ENCODE measurements around the gene MFSD6.
"Not testable (repeated sequence)": the region's sequence is repeated elsewhere in the genome, so short reads cannot be mapped to it uniquely, and the experiment has no call there.

The MFSD6 gene

DNA sequence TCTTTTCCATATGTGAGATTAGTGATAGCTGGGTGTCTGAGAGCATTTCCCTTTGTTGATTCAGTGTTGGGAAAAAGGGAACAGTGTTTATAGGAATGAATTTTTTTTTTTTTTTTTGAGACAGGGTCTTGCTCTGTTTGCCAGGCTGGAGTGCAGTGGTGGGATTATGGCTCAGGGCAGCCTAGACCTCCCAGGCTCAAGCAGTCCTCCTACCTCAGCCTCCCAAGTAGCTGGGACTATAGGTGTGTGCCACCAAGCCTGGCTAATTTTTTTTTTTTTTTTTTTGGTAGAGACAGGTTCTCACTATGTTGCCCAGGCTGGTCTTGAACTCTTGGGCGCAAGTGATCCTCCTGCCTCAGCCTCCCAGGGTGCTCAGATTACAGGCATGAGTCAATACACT is 60.2 kb downstream of the MFSD6 start:
- not testable (repeated sequence) for FAIRE-seq

DNA sequence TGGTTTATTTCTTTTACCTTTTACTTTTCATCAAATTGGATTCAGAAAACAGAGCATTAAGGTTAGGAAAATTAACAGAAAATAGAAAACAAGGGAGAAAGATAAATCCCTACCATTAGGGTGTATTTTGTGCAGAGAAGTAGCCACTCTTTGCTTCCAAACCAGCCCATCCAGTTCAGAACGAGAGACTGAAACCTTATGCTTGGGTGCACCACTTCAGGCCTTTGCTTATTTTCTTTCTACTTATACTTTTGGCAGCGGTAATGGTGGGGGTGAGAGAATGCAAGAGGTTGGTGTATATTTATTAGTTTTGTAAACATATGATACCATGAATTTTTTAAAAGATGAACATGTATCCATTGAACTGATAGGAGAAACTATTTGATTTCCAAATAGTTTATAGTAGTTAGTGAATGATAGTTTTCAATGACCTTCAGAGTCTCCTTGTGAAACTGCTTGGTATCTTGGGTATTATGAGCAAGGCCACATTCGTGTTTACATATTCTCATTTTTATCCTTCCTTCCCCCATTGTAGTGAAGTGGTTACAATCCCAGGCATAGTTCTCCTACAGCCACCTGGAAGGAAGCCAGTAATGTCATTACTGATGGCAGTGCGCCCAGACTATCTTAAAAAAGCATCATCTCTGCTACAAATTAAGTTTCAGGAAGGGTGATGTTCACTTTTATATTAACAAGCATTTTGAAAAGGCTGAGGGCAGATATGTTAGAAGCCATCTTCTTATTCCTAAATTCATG is 60.8 kb downstream of the MFSD6 start:
- no peak for FAIRE-seq

DNA sequence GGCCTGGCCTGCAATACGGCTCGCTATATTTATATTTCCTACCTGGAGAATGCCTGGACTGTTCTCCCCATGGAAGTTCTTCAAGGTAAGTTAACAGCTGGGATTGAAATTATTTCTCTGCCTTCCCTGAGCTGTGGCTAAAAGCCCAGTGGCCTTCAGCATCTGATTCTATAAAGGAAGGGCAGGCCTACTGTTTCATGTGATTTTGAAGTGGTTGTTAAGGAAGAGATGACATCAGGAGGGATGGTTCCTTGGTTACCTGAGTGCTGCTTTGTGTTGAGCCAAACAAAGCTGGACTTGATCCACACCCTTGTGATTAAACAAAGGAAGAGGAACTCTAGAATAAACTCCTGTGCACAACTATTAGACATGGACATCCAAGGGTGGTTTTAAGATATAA is 61.6 kb downstream of the MFSD6 start:
- no peak for FAIRE-seq

DNA sequence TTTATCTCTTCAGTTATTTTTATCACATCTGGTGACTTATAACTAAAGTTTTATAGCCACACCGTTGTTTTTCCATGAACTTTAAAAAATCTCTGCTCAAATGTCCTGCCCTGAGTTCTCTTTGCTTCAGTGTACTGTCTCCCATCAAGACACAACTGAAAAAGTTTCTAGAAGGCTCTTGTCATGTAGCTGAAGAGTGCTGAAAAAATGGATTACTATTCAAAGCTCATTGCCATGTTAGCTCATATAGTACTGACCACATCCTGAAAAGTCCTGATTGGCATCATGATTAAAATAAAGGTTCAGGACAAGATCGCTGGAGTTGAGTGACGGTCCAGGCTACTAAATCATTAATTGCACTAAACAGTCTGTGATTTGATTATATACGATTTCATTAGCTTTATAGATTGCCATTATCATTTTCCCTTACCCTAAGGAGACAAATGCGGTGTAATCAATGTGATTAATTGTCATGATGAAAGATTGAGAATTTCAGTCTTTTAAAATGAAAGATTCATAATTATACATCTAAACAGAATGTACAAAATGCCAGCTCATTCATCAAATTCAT is 62.2 kb downstream of the MFSD6 start:
- no peak for FAIRE-seq

DNA sequence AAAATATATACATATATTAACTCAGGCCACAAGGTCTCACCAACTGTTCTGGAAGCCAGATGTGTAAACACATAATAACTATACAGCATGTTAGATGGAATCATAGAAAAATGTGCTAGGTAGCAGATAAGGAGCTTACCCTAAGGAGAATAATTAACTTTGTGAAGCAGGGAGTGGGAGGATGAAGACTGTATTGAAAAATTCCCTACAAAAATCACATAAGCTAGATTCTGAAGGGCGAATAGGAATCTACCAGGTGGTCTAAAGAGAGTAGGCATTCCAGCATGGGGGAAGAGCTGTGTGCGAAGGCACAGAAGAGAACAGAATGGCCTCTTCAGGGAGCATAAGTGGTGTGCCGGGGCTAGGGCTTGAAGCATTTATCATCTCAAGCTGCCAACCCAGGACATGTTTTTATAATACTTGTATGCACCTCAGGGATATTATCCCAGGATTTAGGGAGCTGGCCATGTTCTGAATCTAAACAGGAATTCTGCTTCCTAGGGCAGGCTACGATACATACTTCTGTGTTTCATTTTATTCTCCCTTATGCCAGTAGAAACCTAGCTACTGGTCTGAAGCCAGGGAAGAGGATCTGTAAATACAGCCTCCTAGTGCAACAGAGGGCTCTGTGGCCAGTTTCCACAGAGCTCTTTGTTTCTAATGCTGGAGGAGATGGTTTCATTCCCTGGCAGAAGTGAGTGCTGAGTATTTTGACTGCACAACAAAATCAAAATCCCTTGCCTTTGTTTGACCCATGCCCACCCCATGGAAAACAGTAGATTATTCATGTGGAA is 69.7 kb downstream of the MFSD6 start:
- no peak for FAIRE-seq

DNA sequence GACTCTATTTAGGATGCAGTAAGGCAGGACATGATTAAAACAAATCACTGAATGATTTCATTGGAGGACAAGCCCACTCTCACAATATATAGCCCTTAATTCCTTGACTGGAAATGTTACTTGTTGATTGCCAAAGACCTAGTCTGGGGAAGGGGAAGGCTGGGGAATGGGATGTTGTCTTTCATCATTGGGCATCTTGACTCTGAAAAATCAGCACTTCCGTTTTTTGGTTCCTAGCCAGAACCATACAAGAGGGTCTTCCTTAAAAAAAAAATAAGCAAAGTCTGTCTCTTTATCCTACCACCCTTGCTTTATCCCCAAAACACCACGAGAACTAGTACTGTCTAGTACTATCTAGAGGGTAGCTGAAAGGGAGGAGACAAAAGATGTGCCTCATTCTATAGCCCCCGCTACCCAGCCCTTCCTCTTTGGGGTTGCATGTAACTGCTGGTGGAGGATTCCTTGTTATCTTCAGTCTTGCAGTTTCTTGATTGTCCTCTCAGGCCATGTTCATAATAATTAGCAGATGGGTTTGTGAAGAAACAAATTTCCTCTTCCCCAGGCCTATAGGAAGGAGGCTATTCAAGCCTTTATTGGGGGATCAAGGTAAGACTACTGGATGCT is 70.5 kb downstream of the MFSD6 start:
- FAIRE-seq, result no peak

DNA sequence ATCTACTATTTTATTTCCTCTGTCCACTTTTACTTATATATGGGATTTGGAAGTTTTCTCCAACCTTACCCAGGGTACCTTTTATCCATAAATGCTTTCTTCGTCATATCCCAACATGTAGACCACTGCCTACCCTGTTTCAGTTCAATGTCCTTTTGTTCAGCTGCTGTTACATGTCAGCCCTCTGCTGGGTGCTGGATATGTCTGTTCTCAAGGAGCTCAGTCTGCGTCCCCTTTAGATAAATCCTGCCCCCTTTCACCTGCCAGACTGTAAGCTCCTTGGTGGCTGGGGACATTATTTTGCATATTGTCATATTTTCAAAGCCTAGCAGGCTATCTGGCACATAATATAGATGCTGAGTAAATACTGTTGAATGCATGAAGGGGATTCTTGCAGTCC is 73.2 kb downstream of the MFSD6 start:
- FAIRE-seq, result no peak

DNA sequence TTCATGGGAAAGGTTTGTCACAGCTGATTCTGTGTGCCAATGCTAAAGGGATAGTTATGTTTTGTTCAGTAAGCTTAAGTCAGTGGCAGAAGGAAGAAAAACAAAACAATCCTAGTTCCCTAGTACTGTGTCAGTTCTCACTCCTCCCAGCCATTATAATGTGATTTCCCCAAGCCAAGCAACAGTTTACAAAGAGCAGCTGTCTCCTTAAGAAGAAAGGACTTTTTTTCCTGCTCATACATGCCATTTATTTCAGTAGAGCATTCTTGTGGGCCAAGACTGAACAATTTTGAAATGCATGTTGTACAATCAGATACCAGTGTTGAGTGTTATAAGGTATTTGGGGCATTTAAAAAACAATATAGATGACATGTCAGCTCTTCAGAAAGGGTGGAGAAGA is 74.3 kb downstream of the MFSD6 start:
- FAIRE-seq, result no peak

DNA sequence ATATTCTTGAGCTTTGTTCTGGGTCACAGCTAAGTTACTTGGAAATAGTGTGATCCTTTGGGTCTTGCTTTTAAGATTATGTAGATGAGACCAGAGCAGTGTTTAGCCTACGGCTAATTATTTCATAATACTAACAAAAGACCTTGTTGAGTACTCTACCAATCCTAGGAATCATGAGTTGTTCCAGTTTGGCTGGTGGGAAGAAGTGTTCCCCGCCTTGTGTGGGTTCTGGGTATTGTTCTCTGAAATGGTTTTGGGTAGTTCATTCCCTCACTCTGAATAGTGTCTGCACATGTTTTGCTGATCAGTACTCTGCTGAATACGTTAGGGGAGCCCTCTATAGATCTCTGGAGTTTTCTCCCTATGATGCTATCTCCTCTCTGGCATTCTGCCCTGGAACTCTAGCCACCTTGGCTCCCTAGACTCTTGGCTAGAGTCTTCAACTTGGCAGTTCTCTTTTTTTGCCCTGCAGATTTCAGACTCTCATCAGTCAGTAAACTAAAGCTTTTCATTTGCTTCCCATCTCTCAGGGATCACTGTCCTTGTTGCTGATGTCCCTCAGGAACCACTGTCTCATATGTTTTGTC is 78.0 kb downstream of the MFSD6 start:
- no peak for FAIRE-seq

DNA sequence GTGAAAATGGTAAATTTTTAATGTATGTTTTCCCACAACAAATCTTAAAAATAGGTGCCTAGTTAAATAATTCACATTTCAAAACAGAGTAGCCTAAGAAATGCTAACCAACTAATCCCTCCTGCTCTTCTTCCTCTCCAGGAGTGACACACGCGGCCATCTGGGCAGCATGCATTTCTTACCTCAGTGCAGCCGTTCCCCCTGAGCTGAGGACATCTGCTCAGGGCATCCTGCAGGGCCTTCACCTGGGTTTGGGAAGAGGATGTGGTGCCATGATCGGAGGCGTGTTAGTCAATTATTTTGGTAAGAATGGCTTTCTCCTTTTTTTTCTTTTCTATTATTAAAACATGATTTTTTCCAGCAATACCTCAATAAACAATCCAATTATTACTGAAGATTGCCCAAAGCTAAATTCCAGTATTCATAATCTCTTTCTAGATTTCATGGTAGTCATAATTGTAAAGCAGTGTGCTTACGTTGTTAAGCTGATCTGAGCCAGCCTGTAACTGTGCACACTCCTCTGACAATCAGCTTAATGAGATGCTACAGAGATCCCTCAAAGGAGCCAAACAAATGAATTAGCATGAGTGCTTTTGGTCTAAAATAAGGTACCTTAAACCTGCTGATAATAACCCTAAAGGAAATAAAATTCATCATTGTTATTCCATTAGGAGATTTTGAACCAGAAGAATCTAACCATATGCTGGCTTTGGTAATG is 80.5 kb downstream of the MFSD6 start:
- no peak for FAIRE-seq

DNA sequence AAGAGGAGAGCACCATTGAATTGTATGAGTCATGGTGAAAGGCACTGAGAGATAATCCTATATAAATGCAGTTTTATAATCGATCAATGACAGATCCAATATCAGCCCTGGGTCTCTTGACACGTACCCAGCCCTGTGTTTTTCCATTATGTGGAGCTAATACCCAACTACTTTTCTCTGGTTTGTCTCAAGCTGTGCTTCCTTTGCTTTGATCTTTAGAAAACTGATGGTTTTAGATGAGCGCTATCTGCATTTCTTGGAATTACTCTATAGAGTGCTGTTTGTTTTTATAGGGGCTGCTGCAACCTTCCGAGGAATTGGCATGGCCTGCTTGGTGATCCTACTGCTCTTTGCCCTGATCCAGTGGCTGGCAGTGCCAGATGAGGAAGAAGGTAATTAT is 81.3 kb downstream of the MFSD6 start:
- FAIRE-seq, result no peak

DNA sequence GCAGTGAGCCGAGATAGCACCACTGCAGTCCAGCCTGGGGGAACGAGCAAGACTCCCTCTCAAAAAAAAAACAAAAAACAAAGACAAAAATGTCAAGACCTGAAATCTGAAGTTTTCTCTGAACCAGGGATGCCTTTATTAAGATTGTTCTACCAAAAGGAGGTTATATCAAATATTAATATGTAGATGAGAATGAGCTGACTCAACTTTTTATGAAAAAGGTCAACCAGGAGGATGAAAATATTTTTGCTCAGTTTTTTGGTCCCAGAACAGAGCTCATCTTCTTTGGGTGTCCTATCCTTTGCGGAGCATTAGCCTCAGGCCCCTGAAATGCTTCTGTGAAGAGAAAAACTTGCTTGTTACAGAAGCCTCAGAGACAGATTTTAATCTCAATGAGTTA is 82.3 kb downstream of the MFSD6 start:
- no peak for FAIRE-seq

DNA sequence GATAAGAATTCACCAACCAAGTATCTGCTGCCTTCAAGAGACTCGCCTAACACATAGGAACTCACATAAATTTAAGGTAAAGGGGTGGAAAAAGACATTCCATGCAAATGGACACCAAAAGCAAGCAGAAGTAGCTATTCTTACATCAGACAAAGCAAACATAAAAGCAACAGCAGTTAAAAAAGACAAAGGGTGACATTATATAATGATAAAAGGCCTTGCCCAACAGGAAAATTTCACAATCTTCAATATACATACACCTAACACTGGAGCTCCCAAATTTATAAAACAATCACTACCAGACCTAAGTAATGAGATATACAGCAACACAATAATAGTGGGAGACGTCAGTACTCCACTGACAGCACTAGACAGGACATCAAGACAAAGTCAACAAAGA is 84.9 kb downstream of the MFSD6 start:
- no peak for FAIRE-seq

DNA sequence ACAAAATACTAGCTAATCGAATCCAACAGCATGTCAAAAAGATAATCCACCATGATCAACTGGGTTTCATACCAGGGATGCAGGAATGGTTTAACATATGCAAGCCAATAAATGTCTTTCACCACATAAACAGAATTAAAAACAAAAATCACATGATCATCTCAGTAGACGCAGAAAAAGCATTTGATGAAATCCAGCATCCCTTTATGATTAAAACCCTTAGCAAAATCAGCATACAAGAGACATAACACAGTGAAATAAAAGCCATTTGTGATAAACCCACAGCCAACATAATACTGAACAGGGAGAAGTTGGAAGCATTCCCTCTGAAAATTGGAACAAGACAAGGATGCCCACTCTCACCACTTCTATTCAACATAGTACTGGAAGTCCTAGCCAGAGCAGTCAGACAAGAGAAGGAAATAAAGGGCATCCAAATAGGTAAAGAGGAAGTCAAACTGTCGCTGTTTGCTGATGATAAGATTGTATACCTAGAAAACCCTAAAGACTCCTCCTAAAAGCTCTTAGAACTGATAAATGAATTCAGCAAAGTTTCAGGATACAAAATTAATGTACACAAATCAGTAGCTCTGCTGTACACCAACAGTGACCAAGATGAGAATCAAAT is 86.6 kb downstream of the MFSD6 start:
- FAIRE-seq, result not testable (repeated sequence)

DNA sequence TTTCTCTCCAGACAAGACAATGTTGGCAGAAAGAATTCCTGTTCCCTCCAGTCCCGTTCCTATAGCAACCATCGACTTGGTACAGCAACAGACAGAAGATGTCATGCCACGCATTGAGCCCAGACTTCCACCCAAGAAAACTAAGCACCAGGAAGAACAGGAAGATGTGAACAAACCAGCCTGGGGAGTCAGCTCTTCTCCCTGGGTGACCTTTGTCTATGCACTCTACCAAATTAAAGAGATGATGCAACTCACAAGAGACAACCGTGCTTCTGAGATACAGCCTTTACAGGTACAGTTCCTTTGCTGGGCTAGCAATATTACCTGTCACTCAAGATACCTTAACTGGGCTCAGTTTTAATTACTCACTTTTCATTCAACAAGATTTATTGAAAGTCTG is 89.3 kb downstream of the MFSD6 start:
- no peak for FAIRE-seq

DNA sequence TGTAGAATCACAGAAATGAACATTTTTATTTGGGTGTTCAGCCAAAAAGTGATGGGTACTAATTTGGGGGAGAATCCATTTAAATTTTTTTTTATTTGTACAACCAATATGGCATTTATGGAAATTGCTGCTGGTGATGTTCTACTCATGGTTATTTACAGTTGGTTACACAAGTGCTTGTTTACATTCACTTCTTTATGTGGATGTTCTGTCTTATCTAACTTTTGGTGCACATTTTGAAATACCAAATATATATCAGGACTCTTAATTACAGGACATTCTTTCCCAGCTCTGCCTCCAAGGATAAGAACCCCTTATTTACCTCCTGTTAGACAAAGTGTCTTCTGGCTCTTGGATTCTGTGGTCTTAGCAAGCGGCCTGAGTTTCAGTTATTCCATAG is 91.1 kb downstream of the MFSD6 start:
- FAIRE-seq, result no peak

DNA sequence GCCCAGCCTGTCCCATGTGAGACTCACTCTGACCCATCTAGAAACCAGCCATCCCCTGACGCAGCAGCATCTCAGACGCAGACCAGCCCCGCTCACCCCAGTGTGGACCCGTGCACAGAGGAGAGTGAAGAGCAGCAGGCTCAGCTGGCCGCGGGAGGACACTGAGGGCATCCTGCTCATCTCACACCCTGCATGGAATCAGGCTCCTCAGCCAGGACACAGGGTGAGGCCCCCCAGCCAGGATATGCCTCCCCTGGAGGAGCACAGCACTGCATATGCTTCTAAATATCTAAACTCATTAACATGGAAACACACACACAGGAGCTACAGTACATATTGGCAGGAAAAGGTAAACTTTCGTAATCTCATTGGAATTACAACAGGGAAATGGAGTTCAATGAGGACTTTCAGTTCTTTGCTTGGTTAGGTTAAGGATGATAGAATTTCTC is 91.9 kb downstream of the MFSD6 start:
- no peak for FAIRE-seq

DNA sequence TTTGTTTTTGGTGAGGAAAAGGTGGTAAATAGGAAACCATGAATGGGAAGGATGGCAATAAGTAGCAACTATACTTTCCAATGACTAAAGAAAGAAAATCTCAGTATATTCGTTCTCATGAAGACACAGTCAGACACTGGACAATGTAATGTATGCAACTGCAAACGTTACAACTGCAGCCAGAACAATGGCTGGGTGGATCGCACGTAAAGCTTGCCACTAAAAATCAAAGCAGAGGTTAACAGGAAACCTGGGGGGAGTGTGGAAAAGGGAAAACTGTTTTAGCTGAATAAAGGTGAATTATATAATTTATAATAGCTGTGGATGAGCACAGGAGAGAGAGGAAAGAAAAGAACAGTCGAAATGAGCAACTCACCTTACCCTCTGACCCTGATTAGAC is 93.1 kb downstream of the MFSD6 start:
- FAIRE-seq, result no peak

DNA sequence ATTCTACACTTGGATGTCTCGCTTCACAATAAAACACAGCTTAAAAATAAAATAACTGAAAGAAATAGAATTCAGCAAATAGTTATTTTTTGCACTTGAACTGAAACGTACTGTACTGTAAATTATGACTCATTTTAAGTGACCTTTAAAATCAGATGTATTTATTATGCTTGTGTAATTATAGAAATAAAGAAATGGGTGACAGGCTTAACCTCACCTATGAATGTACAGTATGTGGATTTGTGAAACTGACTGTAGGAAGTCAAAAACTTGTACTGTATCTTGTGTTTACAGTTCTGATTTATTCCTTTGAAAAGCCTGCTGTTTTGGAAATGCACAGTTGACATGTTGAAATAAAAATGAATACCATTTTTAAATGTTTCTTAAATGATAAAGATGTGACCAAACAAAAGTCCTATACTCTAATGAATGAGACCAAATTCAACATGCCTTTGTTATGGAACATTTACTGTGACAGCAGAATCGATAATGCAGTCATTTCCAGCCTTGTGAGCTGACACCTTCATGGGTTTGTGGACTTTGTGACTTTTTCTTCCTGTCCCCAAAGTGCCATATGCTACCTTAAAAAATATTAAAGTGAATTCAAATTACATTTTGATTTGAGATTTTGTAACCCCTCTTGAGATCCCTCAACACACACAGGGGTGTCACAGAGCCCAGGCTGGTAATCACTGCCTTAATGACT is 93.7 kb downstream of the MFSD6 start:
- no peak for FAIRE-seq

DNA sequence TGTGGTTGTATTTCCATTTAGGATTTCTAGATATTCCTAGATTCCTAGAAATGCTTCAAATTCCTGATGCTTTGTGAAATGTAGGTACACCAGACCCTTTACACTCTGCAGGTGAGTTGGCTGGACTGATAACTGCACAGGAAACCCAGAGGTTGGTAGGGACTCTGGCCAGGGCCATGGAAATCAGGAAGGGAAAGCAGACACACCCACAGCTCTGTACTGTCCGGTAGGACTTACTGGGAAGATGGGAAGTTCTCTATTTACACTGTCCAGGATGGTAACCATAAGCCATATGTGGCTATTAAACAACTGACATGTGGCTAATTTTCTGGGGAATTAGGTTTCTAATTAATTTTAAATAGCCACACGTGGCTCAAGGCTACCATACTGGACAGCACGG is 94.9 kb downstream of the MFSD6 start:
- FAIRE-seq, result no peak

DNA sequence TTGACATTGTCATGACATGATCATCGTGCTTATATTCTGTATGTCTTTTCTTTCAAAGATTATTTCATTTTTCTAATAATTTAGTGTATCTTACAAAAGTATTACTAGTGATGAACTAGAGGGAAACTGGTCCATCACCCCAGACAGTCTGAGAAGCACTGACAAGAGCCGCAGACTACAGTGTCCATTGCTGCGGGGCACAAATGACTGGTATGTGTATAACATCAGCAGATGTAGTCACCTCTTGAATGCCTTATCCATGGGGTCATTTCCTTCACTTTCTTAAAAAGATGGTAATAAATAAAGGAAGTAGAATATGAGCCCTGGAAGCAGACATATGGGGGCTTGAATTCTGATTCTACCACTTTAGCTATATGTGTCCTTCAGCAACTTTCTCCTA is 96.8 kb downstream of the MFSD6 start:
- no peak for FAIRE-seq
